Gastroesophageal sphincter (tissue), 3 donors: ENCODE data around the gene ZSCAN9.

Experiments used
- EP300 ChIP-seq: sonication (generic); formaldehyde crosslinking; IDR thresholded peaks from one replicate; pipeline ENCODE4 v1.6.1; 2017; ENCODE audit warnings: antibody characterized with exemption, mild to moderate bottlenecking
- POLR2A ChIP-seq, 2 donors: fragments of 450-650 bp; IDR thresholded peaks; one replicate each; pipeline ENCODE4 v1.6.1; 2017; ENCODE audit warnings: antibody characterized with exemption in 2 of 2, mild to moderate bottlenecking in 2 of 2, moderate library complexity in 1 of 2
- POLR2AphosphoS5 ChIP-seq: sonication (generic); formaldehyde crosslinking; IDR thresholded peaks from one replicate; pipeline ENCODE4 v1.6.1; 2017; ENCODE audit warnings: antibody characterized with exemption
- TF ChIP-seq, protein P1 (sequence below), 4 experiments: fragments of 200-600 bp in 2 of 4; fragments of 450-650 bp in 2 of 4; sonication (generic) in 1 of 4; IDR thresholded peaks; one replicate each; pipeline ENCODE4 v1.5.1; 2017 to 2019; ENCODE audit warnings: antibody characterized with exemption in 4 of 4, mild to moderate bottlenecking in 2 of 4, moderate library complexity in 2 of 4

DNA sequence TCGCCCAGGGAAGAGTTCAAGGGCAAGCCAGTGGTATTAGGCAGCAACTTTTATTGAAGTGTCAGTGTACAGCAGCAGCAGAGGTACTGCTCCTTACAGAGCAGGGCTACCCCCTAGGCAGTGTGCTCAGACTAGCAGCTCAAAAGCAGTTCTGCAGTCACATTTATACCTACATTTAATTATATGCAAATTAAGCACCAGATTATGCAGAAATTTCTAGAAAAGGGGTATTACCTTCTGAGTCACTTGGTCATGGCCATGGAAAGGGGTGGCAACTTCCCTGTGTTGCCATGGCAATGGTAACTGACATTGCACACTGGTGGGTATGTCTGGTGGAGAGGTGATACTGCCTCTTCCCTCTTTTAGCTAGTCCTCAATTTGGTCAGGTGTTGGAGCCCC lies 29.0 kb downstream of the ZSCAN9 start:
- TF ChIP-seq, protein P1, sequence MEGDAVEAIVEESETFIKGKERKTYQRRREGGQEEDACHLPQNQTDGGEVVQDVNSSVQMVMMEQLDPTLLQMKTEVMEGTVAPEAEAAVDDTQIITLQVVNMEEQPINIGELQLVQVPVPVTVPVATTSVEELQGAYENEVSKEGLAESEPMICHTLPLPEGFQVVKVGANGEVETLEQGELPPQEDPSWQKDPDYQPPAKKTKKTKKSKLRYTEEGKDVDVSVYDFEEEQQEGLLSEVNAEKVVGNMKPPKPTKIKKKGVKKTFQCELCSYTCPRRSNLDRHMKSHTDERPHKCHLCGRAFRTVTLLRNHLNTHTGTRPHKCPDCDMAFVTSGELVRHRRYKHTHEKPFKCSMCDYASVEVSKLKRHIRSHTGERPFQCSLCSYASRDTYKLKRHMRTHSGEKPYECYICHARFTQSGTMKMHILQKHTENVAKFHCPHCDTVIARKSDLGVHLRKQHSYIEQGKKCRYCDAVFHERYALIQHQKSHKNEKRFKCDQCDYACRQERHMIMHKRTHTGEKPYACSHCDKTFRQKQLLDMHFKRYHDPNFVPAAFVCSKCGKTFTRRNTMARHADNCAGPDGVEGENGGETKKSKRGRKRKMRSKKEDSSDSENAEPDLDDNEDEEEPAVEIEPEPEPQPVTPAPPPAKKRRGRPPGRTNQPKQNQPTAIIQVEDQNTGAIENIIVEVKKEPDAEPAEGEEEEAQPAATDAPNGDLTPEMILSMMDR (IDR thresholded peaks at IDR 0.05), result no peak
- TF ChIP-seq POLR2A (IDR thresholded peaks at IDR 0.05) (no peak), EP300 (no peak), POLR2AphosphoS5 (no peak)
